GM19468 (cell line): ENCODE results near the gene TRIO.

ENCODE experiments used
- ATAC-seq: cut with Tn5 transposase; IDR thresholded peaks from one replicate; pipeline ENCODE4 v1.9.1; 2021; ENCODE audit warnings: mild to moderate bottlenecking, moderate library complexity, moderate number of reproducible peaks; ENCODE audit not compliant: unreplicated experiment; ENCODE audit errors: extremely low read depth

Gene TRIO

DNA sequence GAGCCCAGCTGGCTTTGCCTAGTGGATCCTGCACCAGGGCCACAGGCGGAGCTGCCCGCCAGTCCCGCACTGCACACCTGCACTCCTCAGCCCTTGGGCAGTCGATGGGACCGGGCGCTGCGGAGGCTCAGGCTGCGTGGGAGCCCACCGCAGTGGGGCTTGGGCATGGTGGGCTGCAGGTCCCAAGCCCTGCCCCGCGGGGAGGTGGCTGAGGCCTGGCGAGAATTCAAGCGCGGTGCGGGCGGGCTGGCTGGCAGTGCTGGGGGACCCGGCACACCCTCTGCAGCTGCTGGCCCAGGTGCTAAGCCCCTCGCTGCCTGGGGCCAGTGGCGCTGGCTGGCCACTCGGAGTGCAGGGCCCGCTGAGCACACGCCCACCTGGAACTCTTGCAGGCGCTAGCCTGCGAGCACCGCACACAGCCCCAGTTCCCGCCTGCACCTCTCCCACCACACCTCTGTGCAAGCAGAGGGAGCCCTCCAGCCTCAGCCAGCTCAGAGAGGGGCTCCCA is 312.7 kb downstream of the TRIO start:
- ATAC-seq, result no peak

DNA sequence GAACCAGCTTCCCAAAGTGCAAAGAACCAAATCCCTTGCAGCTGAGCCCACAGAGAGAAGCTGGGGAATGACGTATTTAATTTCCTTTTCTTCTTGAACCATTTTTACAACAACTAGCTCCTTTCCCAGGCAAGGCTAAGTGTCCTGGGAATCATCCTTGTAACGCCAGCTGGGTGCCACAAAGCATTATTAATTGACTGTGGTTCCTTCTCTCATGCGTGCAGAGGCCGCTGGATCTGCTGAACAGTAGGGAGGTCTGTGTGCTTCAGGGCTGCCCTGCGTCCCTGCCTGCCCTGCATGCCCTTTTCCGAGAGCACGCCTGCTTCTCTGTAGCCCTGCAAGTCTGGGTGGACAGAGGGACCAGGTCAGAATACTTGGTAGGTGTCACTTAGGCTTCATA is 314.3 kb downstream of the TRIO start:
- ATAC-seq, result no peak

DNA sequence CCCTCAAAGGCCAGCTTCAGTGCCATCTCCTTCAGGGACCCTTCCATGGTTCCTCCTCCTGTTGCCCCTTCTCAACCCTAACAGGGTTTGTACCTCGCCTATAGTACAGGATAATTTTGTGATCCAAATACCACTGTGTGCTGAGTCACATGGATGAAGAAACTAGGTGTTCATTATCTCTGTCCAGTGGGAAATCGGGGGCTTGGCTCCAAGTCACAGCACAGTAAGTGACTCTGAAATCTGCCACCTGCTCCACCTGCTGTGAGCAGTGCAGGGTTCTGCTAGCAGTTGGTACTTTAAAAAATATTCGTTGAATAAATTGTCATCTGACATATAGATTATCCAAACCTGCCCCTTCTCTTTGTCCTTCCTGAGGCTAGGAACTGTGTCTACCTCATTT is 315.3 kb downstream of the TRIO start:
- ATAC-seq, result no peak

DNA sequence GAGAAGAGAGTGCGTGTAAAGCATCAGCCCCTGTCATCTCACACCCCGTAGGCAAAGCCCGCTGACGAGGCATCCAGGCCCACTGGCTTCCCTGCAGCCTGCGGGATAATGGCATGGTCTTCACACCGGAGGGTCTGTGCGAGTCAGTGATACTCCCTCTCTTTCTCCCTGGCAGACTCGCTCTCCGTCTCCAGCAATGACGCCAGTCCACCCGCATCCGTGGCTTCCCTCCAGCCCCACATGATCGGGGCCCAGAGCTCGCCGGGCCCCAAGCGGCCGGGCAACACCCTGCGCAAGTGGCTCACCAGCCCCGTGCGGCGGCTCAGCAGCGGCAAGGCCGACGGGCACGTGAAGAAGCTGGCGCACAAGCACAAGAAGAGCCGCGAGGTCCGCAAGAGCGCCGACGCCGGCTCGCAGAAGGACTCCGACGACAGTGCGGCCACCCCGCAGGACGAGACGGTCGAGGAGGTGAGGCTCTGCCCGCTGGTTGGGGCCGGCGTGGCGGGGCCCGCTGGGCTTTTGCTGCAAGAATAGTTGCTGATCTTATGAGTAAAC is 317.8 kb downstream of the TRIO start:
- ATAC-seq, result no peak

DNA sequence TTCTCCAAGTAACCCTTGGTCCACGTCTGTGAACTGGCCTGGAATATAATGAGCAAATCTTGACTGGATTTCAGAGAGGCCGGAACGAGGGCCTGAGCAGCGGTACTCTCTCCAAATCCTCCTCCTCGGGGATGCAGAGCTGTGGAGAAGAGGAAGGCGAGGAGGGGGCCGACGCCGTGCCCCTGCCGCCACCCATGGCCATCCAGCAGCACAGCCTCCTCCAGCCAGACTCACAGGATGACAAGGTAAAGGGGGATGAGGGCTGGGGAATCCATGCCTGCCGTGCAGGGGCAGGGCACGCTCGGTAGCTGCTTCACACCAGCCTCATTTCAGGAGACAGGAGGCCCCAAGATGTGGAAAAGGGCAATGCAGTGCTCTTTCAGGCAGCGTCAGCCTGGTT is 319.5 kb downstream of the TRIO start:
- ATAC-seq, result no peak

DNA sequence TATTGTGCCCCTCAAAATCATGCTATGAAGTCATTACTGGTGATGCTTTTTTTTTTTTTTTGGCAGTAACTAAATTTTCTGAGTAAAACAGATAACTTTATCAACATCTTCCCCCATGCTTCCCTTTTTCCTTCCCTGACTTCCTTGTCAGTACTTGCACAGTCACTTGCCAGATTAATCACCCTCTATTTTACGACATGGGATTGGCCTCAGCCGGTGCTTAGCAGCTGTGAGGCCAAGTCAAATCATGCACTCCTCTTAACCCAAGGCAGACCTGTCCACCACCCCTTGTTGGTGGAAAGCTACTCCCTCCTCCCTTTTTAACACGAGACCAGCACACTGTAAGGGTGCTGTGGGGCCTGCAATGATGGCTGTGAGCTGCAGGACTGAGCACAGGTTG is 320.5 kb downstream of the TRIO start:
- ATAC-seq, result no peak

GRCh38 chr5:14464096-14464495 is 321.0 kb downstream of the TRIO start:
- ATAC-seq, result no peak

DNA sequence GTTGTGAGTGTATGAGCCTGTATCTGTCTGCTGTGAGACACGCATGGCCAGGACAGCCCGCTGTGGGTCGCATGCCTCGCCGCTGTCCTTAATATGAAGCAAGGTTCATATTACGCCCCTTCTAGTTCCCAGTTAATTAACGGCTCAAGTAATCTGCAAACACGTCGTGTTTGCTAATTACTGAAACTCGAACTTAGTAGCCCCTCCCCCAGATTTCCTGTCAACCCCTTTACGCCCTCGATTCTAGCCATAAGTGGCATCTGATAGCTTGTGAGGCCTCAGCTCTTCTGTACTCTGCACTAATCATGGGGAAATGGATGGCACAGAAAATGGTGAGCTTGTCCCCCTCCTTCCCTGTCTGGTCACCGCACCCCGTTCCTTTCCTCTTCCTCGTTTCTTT is 321.5 kb downstream of the TRIO start:
- no peak for ATAC-seq

DNA sequence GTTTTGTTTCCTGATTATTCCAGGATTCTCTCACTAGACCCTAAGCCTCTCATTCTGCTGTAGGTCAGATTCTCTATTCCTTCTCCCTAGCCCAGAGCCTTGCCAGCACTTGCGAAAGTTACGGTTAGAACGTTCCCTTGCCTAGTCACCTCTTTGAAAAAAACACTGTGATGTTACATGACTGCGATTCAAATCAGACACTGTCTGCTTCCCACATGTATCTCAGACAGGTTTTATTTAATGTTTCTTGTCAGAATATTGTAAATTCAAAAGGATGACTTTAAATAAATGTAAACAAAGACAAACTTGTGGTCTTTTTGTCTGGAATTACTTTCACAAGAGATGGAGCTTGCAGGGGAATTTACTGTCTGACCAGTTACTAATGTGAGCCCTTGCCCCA is 322.0 kb downstream of the TRIO start:
- no peak for ATAC-seq

- ATAC-seq, result no peak
Measured at GRCh38 chr5:14465776-14466175, 322.6 kb downstream of the TRIO start.

DNA sequence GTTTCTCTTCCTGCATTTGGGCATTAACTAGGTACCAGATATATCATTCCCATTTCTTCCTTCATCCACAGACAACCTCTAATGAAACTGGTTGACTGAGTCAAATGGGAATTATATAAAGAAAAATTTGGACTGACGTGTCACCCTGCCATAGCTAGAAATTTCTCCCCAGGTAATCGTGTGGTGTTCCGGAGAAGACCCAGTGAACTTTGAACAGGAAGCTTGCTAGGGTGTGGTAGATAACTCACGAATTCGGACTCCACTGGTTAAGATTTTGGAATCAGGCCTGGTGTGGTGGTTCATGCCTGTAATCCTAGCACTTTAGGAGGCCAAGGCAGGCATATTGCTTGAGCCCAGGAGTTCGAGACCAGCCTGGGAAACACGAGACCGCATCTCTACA is 324.1 kb downstream of the TRIO start:
- ATAC-seq, result no peak

DNA sequence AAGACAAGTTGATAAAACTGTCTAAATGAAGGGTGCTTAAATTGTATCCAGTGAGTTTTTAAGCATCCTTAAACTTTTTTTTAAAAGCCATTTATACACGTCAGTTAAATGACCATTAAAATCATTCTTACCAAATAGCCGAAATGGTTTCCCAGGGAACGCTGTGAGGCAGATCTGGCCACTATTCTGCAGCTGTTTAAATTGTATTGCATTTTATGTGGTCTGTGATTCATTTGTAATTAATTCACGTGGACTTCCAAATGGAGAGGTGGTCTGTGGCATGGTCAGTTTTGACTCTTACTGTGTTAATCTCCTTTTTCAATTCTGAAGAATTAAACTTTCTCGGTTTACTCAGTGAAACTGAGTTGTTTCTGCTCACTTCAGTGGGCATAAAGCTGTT is 324.7 kb downstream of the TRIO start:
- ATAC-seq, result no peak

- no peak for ATAC-seq
Measured at GRCh38 chr5:14469551-14470377, 326.6 kb downstream of the TRIO start.

DNA sequence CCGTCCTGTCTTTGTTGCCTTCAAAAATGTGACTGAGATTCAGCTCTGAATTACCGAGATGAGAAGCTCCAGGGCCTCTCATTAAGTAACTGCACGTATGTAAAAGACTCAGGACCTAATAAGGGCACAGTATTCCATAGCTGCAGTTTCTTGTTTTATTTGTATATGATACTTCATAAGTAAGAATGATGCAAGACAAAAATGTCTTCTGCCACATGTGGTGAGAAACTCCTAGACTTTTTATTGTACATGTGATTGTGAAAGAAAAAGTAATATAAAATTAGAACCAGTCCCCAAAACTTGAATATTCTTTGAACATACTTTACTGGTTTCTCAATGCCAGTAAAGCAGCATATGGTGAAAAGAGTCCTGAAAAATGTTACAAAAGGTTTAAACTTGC is 328.4 kb downstream of the TRIO start:
- ATAC-seq, result no peak

DNA sequence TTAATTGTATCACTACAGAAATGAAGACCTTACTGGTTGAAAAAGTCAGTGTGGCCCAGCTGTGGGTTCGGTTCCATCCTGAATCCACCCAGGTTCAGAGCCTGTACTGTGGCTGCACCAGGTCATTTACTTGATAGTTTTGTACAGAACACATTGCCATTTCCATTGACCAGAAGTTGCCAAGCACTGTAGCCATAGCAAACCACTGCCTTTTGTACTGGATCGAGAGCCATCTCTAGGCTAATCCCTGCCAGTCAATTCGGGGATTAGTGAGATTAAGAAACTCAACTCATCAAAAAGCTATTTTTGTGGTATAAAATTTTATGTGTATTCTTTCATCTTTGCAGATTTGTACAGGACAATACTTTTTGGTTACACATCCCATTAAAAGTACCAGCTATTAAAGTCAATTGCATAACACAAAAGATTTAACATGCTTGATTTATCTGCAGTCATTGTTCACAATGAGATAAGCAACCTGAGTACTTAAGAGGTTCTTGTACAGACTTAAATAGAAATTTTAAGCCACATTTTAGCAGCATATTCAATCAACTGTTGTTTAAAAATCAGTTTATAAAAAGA is 329.9 kb downstream of the TRIO start:
- no peak for ATAC-seq

DNA sequence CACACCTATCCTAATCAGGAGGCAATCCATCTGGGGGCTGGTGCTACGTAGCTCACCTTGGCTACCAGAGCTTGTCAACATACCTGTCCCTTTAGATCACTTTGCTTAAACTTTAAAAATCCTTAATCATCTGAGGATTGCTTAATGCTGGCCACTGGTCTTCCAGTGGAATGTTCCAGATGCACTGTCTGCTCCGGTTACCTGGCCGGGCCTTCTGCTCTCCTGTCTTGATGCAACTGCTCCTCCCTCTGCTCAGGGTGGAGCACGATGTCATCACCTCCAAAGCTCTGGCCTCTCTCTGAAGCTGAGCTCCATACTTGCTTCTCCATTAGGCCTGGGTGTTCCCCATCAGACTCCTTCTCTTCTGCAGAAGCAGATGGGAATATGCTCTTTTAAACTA is 331.9 kb downstream of the TRIO start:
- ATAC-seq, result no peak

DNA sequence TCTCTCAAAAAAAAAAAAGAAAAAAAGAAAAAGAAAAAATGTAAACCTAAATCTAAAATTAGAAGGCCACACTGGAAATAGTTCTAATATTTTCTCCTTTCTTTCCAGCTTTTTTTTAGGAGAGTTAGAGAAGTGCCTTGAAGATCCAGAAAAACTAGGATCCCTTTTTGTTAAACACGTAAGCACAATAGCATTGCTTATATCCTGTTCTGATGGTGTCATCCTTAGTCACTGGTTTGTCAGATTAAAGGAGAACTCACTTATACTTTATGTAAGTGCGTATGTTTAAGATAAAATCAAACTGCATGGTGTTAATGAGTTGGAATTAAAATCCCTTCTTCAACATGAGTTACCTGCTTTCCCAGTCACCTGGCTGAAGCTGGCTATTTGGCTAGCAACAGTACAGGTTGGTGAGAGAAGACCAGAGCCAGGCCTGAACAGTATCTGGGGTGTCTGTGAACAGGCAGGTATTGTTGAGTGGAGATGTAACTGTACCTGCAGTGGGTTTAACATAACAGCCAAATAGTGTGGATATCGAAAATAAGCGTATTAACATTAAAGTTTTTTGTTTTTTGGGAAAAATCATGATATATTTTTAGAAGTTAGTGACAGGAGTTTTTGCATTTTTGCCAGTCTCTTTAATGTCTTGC is 333.8 kb downstream of the TRIO start:
- ATAC-seq, result no peak

- ATAC-seq, result no peak
Measured at GRCh38 chr5:14479143-14479696, 336.1 kb downstream of the TRIO start.

DNA sequence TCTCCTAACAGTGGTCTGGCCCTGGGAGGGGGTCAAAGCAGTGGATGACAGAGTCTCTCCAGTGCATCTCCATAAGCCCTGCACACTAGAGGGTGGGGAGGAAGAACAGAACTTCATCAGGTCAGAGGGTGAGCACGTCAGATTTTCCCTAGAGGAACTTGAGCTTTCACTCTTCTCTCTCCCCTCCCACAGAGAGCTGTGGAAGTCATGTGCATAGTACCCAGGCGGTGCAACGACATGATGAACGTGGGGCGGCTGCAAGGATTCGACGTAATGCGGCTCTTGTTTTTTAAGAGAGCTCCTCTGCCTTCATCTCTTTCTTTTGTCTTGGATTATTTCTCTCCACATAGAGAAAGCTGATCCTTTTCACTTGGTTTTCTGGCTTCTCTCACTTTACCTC is 338.2 kb downstream of the TRIO start:
- ATAC-seq, result no peak

GRCh38 chr5:14482085-14482484 is 338.9 kb downstream of the TRIO start:
- ATAC-seq, result no peak
